Breast epithelium (tissue), 4 donors: ENCODE measurements around the gene SGPP1. TPM values are rescaled to one million over a fixed set of nuclear protein-coding genes. Genes with fewer than 3 reads are reported as not detected.

Source experiments
- DNase-seq, 2 donors: peaks; one replicate each; pipeline ENCODE4 v3.0.0-alpha.2; 2019; ENCODE audit warnings: low spot score in 2 of 2
- H3K27ac ChIP-seq, 2 donors: fragments of 200-600 bp; sonication (generic) in 1 of 2; one replicate each; pipeline ENCODE4 v1.5.1; 2016 to 2019; ENCODE audit warnings: mild to moderate bottlenecking in 1 of 2
- H3K27me3 ChIP-seq, 2 donors: fragments of 200-600 bp; sonication (generic) in 1 of 2; one replicate each; pipeline versions ENCODE4 v1.5.1 to v1.6.0; 2017 to 2019; ENCODE audit warnings: control low read depth in 1 of 2, mild to moderate bottlenecking in 1 of 2
- H3K36me3 ChIP-seq: fragments of 200-600 bp; one replicate; pipeline ENCODE4 v1.5.1; 2019
- H3K4me1 ChIP-seq, 2 donors: fragments of 200-600 bp; sonication (generic); one replicate each; pipeline ENCODE4 v1.5.1; 2016 to 2019; ENCODE audit warnings: control low read depth in 1 of 2
- H3K4me3 ChIP-seq, 3 donors: fragments of 200-600 bp; sonication (generic); 1 replicate in 2 of 3; 2 replicates in 1 of 3; pipeline ENCODE4 v1.5.1; 2016 to 2019; ENCODE audit warnings: mild to moderate bottlenecking in 3 of 3, moderate library complexity in 2 of 3
- H3K9me3 ChIP-seq, 2 donors: fragments of 200-600 bp; sonication (generic) in 1 of 2; one replicate each; pipeline ENCODE4 v1.5.1; 2016 to 2019; ENCODE audit warnings: control low read depth in 1 of 2
- POLR2A ChIP-seq: fragments of 450-650 bp; IDR thresholded peaks from one replicate; pipeline ENCODE4 v1.6.1; 2016; ENCODE audit warnings: antibody characterized with exemption, mild to moderate bottlenecking, moderate library complexity
- POLR2AphosphoS5 ChIP-seq, 3 donors: sonication (generic); formaldehyde crosslinking; IDR thresholded peaks; one replicate each; pipeline ENCODE4 v1.6.1; 2017; ENCODE audit warnings: antibody characterized with exemption in 3 of 3
- intact Hi-C: fragments of 100-400 bp; cut with DNase I; formaldehyde crosslinking; loops from one replicate; pipeline ENCODE4 v1.15.1; 2023; ENCODE audit warnings: low total_unique reads
- total RNA-seq, 3 donors: library from RNA; depleted of rRNA; stranded (reverse); fragments of >200 nt; gene quantifications; one replicate each; pipeline ENCODE4 v1.1.0, GENCODE V29; 2016
- TF ChIP-seq, protein P1 (sequence below), 3 donors: fragments of 450-650 bp; IDR thresholded peaks; one replicate each; pipeline ENCODE4 v1.5.1; 2016 to 2017; ENCODE audit warnings: antibody characterized with exemption in 3 of 3, mild to moderate bottlenecking in 3 of 3, moderate library complexity in 3 of 3

The SGPP1 gene
- total RNA-seq, 3 donors from 2014 or later: 22.2 to 29.9 (median 22.3) TPM

DNA sequence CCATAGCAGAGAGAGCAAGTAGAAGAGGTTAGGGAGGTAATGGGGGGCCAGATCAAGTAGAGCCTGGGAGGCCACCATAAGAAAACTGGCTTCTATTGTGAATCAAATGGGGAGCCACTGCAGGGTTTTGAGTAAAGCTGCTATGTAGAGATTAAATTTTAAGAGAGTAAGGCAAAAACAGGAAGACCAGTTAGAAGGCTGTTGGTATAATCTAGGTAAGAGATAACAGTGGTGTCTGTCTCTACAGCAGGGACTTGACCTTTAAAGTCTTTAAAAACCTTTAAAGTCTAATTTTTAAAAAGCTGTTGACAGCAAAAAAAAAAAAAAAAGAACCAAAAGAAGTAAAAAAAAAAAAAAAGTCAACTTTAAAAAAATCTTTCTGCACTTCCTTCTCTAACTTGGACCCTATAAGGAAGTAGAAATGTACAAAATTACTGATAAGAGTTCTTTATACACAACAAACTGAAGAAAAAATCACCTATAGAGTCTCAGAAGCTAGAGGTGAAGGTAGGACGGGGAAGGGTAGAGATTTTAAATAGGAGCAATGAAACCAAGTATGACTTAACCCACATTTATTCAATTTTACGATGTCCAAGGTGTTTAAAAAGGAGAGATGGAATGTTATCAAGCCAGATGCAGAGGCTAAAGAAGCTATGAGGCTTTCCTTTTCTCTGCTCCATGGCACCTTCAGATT is 26.1 kb downstream of the SGPP1 start:
- DNase-seq: no peak
- no peak for TF ChIP-seq POLR2AphosphoS5 (IDR thresholded peaks at IDR 0.05)
- no peak for TF ChIP-seq POLR2A
- TF ChIP-seq, protein P1, sequence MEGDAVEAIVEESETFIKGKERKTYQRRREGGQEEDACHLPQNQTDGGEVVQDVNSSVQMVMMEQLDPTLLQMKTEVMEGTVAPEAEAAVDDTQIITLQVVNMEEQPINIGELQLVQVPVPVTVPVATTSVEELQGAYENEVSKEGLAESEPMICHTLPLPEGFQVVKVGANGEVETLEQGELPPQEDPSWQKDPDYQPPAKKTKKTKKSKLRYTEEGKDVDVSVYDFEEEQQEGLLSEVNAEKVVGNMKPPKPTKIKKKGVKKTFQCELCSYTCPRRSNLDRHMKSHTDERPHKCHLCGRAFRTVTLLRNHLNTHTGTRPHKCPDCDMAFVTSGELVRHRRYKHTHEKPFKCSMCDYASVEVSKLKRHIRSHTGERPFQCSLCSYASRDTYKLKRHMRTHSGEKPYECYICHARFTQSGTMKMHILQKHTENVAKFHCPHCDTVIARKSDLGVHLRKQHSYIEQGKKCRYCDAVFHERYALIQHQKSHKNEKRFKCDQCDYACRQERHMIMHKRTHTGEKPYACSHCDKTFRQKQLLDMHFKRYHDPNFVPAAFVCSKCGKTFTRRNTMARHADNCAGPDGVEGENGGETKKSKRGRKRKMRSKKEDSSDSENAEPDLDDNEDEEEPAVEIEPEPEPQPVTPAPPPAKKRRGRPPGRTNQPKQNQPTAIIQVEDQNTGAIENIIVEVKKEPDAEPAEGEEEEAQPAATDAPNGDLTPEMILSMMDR (IDR thresholded peaks at IDR 0.05): no peak
- H3K27ac ChIP-seq: no peak overlapping the region
- no peaks in the 10 kb centered on the region for H3K4me1 ChIP-seq
- H3K36me3 ChIP-seq: no peaks in the 10 kb centered on the region
- intact Hi-C loops: no loop called here
- no peak overlapping the region for H3K4me3 ChIP-seq
- no peaks in the 10 kb centered on the region for H3K9me3 ChIP-seq
- H3K27me3 ChIP-seq: no peaks in the 10 kb centered on the region

DNA sequence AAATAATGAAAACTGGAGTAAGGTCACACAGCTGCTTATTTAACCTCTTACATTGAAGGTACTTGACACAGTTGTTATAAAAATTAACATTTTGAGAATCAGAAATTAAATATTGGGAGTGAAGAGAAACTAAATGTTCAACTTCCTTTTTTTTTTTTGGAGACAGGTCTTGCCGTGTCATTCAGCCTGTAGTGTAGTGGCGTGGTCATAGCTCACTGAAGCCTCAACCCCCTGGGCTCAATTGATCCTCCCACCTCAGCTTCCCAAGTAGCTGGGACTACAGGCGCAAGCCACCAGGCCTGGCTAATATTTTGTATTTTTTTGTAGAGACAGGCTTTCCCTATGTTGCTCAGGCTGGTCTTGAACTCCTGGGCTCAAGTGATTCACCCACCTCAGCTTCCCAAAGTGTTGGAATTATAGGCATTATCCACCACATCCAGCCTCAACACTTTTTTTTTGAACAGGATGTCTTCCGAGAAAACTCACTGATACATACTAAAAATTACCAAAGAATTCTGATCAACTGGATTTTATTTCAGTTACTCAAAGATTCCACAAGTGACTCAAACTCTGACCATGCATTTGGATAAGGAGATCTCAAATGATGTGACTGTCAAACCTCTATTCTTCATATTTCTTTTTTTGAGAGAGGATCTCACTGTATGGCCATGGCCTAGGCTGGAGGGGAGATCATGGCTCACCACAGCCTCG is 35.4 kb downstream of the SGPP1 start:
- TF ChIP-seq POLR2A (no peak), POLR2AphosphoS5 (IDR thresholded peaks at IDR 0.05) (no peak)
- TF ChIP-seq, protein P1 (IDR thresholded peaks at IDR 0.05): no peak
- Histone ChIP-seq H3K9me3 (no peaks in the 10 kb centered on the region), H3K4me1 (no peaks in the 10 kb centered on the region), H3K27me3 (no peaks in the 10 kb centered on the region), H3K4me3 (no peak overlapping the region), H3K27ac (no peak overlapping the region), H3K36me3 (no peaks in the 10 kb centered on the region)
- intact Hi-C loops: no loop called here
- no peak for DNase-seq

DNA sequence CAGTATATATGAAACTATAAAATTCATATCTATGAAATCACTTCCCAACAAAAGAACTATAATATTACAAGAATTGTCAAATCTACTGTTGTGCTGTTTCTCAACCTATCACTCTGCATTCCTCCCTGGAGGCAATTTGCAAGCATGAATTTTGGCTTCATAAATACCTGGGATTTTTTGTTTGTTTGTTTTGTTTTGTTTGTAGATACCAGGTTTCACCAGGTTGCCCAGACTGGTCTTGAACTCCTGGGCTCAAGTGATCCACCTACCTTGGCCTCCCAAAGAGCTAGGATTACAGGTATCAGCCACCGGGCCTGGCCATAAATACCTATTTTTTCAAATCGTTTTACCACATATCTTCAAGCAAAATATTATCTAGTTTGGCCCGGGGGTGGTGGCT is 38.7 kb downstream of the SGPP1 start:
- DNase-seq: no peak
- Histone ChIP-seq H3K9me3 (no peaks in the 10 kb centered on the region), H3K4me3 (no peak overlapping the region), H3K27me3 (no peaks in the 10 kb centered on the region), H3K4me1 (no peaks in the 10 kb centered on the region), H3K36me3 (no peaks in the 10 kb centered on the region), H3K27ac (no peak overlapping the region)
- TF ChIP-seq POLR2AphosphoS5 (IDR thresholded peaks at IDR 0.05) (no peak), POLR2A (no peak)
- TF ChIP-seq, protein P1 (IDR thresholded peaks at IDR 0.05): no peak
- intact Hi-C loops: no loop called here

DNA sequence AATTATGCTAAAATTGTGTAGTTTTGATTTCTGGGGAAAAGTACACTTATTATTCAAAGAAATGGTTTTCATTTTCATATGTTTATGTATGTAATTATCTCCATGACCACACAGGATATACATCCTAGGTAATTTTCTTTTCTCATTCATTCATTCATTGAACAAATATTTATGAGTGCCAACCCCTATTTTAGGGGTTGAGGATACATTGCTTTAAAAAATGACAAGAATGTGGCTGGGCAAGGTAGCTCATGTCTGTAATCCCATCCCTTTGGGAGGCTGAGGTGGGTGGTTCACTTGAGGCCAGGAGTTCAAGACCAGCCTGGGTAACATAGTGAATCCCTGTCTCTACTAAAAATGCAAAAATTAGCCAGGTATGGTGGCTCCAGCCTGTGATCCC is 40.9 kb downstream of the SGPP1 start:
- Histone ChIP-seq H3K36me3 (no peaks in the 10 kb centered on the region), H3K27me3 (no peaks in the 10 kb centered on the region), H3K4me1 (no peaks in the 10 kb centered on the region), H3K9me3 (no peaks in the 10 kb centered on the region), H3K4me3 (no peak overlapping the region), H3K27ac (no peak overlapping the region)
- intact Hi-C loops: no loop called here
- DNase-seq: no peak
- no peak for TF ChIP-seq POLR2AphosphoS5 (IDR thresholded peaks at IDR 0.05)
- no peak for TF ChIP-seq POLR2A
- TF ChIP-seq, protein P1 (IDR thresholded peaks at IDR 0.05): no peak

DNA sequence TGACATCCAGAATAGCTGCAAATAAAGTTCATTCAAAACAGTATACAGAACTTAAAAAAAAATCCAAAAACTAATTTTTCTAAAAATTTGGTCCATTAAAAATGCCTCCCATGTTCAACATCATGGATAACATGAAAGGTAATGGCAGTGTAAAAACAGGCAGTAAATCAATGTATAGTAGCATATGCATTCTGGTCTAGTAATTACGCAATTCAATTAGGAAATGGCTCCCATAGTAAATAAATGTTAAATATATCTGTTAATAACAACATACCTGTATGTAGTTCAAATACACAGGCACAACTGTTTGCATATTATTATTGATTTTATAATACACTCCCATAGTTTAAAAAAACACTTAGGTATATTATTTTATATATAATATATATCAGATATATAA is 42.5 kb downstream of the SGPP1 start:
- H3K9me3 ChIP-seq: no peaks in the 10 kb centered on the region
- H3K4me1 ChIP-seq: no peaks in the 10 kb centered on the region
- H3K36me3 ChIP-seq: no peaks in the 10 kb centered on the region
- no peak overlapping the region for H3K4me3 ChIP-seq
- no peaks in the 10 kb centered on the region for H3K27me3 ChIP-seq
- no peak for DNase-seq
- intact Hi-C loops: no loop called here
- H3K27ac ChIP-seq: no peak overlapping the region
- TF ChIP-seq, protein P1 (IDR thresholded peaks at IDR 0.05): no peak
- TF ChIP-seq POLR2AphosphoS5 (IDR thresholded peaks at IDR 0.05): no peak
- TF ChIP-seq POLR2A: no peak
